Measurements from ENCODE around the gene OR2H1. TPM values are rescaled to one million over a fixed set of nuclear protein-coding genes. Genes with fewer than 3 reads are reported as not detected.

The OR2H1 gene
- total and polyA plus RNA-seq, 8 donors: not detected

- Histone ChIP-seq H3K27ac (no peak within 1 kb of the TSS), H3K9me3 (no peaks in the 10 kb centered on the region), H3K27me3 (no peaks in the 10 kb centered on the region), H3K4me1 (no peaks in the 10 kb centered on the region), H3K4me3 (no peak within 1 kb of the TSS), H3K36me3 (no peaks in the 10 kb centered on the region)
- no peak for TF ChIP-seq CTCF (IDR thresholded peaks at IDR 0.05)
- intact Hi-C loops (cut with DNase I): no loop called here
- no peak for DNase-seq
- no peak for ATAC-seq
Measured at GRCh38 chr6:29487660-29488059, 30.7 kb downstream of the OR2H1 start, which contains the start of gene MAS1L. MAS1L (minus strand) TSS chr6:29487956; CDS start chr6:29487902, 54 bp downstream.

GRCh38 chr6:29488874-29489273 is 31.9 kb downstream of the OR2H1 start:
- TF ChIP-seq CTCF (IDR thresholded peaks at IDR 0.05): no peak
- H3K27me3 ChIP-seq: no peaks in the 10 kb centered on the region
- no peaks in the 10 kb centered on the region for H3K36me3 ChIP-seq
- intact Hi-C loops (cut with DNase I): no loop called here
- no peaks in the 10 kb centered on the region for H3K9me3 ChIP-seq
- no peak for DNase-seq
- H3K4me1 ChIP-seq: no peaks in the 10 kb centered on the region
- no peak for ATAC-seq
- no peak overlapping the region for H3K4me3 ChIP-seq
- no peak overlapping the region for H3K27ac ChIP-seq

- DNase-seq: no peak
- H3K27ac ChIP-seq: no peak overlapping the region
- no peaks in the 10 kb centered on the region for H3K4me1 ChIP-seq
- TF ChIP-seq CTCF (IDR thresholded peaks at IDR 0.05): no peak
- no peak for ATAC-seq
- intact Hi-C loops (cut with DNase I): no loop called here
- H3K9me3 ChIP-seq: no peaks in the 10 kb centered on the region
- H3K4me3 ChIP-seq: no peak overlapping the region
- H3K27me3 ChIP-seq: no peaks in the 10 kb centered on the region
- no peaks in the 10 kb centered on the region for H3K36me3 ChIP-seq
Measured at GRCh38 chr6:29489286-29489685, 32.3 kb downstream of the OR2H1 start.

GRCh38 chr6:29490055-29490454 is 33.1 kb downstream of the OR2H1 start:
- no peak for ATAC-seq
- Histone ChIP-seq H3K4me1 (no peaks in the 10 kb centered on the region), H3K4me3 (no peak overlapping the region), H3K27ac (no peak overlapping the region), H3K36me3 (no peaks in the 10 kb centered on the region), H3K27me3 (no peaks in the 10 kb centered on the region), H3K9me3 (no peaks in the 10 kb centered on the region)
- TF ChIP-seq CTCF (IDR thresholded peaks at IDR 0.05): no peak
- DNase-seq: no peak
- intact Hi-C loops (cut with DNase I): no loop called here

- Histone ChIP-seq H3K4me1 (no peaks in the 10 kb centered on the region), H3K4me3 (no peak overlapping the region), H3K36me3 (no peaks in the 10 kb centered on the region), H3K9me3 (no peaks in the 10 kb centered on the region), H3K27me3 (no peaks in the 10 kb centered on the region), H3K27ac (no peak overlapping the region)
- TF ChIP-seq CTCF (IDR thresholded peaks at IDR 0.05): no peak
- no peak for ATAC-seq
- DNase-seq: no peak
- intact Hi-C loops (cut with DNase I): no loop called here
Measured at GRCh38 chr6:29490552-29490951, 33.6 kb downstream of the OR2H1 start.

Measured in left lung (tissue), 10 donors.